ENCODE data around the gene SV2B.
A peak's percentile ranks its signal among the peaks of the same experiment; 100 is the strongest.

Gene SV2B

DNA sequence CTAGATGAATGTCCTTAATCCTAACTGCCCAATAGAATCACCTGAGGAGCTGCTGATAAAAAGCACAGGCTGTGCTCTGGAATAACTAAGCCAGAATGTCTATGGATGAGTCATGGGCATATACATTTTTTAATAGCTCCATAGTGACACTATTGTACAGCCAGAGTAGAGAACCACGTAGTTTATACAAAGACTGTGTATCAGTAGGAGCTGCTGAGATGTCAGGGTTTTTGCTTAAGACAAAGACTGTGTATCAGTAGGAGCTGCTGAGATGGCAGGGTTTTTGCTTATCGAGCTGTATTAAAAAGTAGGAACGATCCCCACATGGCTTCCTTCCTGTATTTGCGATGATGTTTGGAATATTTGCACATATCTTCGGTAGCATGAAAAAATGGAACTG lies 137.4 kb downstream of the SV2B start:
- no peak for DNase-seq

DNA sequence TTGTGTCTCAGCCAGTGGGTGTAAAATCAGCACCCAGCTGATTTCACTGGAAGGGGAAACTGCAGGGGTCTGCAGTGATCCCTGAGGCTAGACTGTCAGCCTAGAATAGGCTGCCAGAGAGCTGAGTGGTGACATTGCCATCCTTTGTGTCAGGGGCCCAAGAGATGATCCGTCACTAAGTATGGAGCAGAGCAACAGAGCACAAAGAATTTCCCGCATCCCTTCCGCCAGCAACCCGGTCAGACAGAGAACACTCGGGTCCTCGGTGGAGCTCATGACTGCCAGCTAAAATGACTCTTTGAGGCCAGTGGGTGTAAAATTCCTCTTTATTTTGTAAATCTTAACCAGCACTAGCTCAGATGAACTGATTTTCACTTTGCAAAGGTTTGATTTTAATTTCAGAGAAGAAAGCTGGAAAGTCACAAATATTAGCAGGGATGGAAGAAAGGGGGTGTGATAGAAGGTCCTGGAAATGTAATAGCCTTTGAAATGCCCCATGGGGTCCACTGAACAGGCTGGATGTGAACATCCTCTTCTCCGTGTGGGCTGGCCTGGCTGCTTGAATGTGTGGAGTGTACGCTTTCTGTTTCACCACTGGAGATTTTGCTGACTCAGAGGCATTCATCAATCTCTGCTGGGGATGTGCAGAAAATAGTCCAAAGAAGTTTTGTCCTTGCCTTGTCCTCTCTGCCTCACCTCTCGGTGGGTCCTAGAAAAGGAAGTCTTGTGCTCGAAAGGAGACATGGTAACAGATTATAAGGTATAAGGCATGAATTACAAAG lies 138.8 kb downstream of the SV2B start:
- DNase-seq: no peak

- peak; percentile 4 for DNase-seq
Observed at GRCh38 chr15:91243826-91244225, 143.8 kb downstream of the SV2B start.

DNA sequence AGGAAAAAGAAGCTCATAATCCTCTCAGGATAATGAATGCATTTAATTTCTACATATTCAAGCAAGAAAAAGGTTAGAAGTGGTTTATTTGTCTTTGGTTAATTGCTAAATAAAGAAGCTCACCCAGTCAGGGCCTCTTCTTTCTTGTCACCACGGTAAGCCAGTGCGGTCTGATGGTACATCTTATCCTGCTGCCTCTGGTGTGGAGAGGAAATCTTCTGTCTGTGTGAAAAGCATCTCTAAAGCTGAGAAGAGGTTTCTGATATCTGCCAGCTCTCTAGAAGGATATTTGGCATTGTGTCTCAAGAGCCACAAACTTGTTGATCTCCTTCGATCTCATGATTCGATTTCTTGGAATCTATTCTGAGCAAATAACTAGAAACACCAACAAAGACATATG lies 144.9 kb downstream of the SV2B start:
- no peak for DNase-seq

DNA sequence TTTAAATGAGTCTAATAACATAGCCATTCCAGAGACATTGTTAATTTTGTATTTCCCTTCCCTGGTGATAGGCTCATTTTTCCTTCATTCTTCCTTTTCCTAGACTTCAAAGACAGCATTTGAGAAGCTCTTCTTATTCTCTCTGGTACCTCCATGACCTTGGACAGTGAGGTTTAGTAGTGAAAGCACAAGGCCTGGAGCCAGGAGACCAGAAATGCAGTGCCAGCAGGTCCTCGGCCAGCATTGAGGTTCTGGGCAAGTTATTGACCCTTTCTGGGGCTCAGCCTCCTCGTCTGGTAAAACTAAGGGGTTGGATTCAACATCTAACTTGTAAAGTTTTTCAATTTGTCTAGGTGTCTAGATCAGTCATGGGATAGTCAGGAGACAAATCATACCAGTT lies 146.9 kb downstream of the SV2B start:
- DNase-seq: no peak

DNA sequence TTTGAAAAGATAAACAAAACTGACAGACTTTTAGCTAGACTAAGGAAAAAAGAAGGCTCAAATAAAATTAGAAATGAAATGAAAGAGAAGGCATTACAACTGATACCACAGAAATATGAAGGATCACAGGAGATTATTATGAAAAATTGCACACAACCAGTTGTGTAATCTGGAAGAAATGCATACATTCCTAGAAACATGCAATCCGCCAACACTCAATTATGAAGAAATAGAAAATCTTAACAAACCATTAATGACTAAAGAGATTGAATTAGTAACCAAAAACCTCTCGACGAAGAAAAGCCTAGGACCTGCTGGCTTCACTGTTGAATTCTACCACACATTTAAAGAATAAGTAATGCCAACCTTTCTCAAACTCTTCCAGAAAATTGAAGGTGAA lies 149.5 kb downstream of the SV2B start:
- DNase-seq: no peak

DNA sequence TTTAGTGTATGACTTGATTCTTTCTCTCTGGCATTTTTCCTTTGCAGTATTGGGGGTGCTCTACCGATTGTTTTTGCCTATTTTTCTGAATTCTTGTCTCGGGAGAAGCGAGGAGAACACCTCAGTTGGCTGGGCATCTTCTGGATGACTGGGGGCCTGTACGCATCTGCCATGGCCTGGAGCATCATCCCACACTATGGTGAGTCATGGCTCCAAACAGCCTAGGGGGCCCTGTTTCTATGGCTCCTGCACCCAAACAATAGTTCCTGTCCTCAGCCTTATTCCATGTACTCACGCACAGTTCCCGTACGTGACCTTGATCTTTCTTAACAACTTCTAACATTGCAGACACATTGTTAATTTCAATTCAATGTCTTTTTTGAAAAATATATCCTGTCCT lies 152.3 kb downstream of the SV2B start:
- no peak for DNase-seq

DNA sequence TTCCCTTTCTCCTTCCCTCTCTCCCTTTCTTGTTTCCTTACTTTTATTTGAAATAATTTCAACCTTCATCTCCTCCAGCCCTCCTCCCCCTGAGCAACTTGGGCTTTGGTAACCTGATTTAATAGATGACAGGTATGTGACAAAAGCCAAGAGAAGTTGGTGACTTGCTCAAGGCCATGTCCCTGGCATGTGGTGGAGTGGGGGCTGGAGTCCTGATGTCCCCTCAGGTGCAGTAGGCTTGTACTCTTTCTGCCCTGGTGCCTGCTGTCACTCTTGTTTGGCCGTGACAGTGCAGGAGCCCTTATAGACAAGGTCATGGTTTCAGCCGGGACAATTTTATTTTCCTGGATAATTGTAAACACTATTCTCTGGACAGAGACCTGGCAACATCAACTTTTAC lies 152.7 kb downstream of the SV2B start:
- DNase-seq: no peak

- no peak for DNase-seq
Observed at GRCh38 chr15:91253605-91254004, 153.5 kb downstream of the SV2B start.

GRCh38 chr15:91254766-91255165 lies 154.7 kb downstream of the SV2B start:
- DNase-seq: no peak

DNA sequence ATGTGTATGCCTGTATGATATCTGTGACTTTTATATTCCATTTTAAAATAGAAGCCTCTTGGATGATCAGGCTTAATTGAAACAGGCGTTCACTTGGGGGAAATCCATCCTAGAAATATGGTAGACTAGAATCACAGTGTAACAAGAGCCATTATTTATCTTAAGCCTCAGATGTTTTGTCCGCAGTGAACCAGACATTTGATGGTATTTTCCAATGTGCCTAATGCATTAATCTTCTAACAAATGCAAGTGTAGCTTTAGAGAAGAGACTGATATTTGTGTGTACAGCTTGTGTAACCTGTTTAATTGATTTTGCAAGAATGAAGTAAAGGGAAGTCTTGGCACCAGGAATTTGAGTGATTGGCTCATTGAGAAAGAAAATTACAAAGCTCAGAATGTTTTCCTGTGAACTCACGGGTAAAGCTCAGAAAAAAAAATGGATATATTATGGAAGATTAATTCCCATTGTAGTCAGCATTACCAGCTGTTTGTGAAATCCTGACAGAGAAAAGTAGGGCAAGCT lies 155.7 kb downstream of the SV2B start:
- no peak for DNase-seq

DNA sequence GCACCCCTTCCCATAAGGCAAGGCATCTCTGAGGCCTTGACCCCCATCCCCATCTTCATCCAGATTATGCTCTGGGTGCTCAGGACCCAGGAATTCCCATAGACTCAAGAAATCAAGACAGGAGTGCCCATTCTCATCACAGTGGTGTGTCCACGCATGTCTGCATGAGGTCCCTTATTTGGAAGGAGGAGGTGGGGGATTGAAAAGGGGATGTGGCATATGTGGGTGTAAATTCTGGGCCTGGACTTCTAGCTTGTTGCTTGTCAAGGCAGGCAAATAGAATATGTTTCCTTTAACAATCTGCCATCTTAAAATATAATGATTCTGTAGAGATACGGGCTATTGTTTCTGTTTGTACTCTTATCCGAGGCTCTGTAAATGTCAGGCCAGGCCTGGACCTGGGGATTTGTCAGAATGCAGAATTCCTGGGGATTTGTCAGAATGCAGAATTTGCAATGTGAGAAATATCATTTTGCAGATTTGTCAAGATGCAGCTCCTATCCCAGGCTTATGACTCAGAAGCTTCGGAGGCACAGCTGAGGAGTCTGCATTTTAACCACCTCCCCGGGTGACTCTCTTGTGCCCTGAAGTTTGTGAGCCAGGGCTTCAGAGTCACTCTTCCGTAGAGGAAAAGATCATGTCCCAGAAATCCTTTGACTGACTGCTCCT lies 157.8 kb downstream of the SV2B start:
- no peak for DNase-seq

- DNase-seq: no peak
Observed at GRCh38 chr15:91258415-91258759, 158.3 kb downstream of the SV2B start.

DNA sequence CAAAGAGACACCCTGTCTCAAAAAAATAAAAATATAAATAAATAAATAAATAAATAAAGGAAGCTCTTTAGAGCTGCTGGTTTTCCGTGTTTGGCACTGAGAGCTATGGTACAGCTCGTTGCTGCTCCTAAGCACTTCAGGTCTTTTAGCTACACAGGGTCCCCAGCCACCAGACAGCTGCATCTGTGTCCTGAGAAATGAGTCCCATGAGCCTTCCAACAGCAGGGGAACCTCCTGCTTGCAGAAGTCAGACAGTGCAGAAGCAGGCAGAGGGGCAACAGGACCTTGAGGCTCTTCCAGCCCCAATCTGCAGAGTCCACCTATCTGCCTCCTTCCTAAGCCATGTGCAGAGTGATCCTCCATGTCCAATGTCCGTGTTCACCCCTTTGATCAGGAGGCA lies 159.0 kb downstream of the SV2B start:
- DNase-seq: no peak

- DNase-seq: no peak
Observed at GRCh38 chr15:91261345-91261744, 161.3 kb downstream of the SV2B start.

GRCh38 chr15:91263632-91264531 lies 163.8 kb downstream of the SV2B start:
- DNase-seq: no peak

DNA sequence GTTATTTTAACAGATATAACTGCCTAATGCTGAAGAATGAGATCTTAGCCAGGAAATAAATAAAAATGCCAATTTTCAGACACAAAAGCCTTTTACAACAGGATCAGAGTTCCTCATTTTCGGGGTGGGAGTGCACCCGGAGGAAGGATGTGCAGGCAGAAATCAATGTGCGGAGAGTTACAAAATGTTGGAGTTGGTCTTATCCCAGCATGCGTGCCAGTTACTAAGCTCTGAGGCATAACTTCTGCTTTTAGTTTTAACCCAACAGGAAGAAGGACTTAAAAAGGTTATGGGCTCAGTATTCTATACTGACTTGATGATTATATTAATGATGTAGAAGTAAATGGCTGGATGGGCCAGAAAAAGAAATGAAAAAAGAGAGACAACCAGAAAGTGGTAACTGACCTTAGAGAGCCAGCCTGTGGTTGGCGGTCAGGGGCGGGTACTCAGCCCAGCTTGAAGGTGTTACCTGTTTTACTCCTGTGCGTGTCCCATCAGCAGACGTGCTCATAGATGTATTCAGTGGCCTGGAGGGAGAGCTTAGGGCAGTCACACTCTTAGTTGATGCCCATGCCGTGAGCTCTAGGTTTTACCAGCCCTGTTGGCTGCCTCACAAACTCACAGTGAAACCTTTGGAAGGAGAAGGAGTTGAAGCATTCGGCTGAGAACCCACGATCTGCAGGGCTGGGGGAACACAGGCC lies 164.7 kb downstream of the SV2B start:
- DNase-seq: no peak

GRCh38 chr15:91265416-91265940 lies 165.4 kb downstream of the SV2B start:
- no peak for DNase-seq

DNA sequence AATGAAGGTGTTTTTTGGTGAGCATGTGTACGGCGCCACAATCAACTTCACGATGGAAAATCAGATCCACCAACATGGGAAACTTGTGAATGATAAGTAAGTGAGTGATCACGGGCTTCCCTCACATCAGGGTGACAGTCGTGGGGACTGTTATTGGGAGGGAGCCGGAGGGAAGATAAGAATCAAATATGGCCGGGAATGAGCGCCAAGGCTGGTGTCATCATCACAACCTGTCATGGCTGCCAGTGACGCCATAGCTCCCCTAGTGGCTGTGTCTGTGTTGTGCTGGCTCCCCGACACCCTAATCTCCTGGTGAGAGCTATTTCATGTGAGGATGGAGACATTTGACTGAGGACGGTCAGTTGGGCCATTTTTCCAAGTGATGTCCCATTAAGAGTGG lies 168.5 kb downstream of the SV2B start:
- no peak for DNase-seq

- DNase-seq: no peak
Observed at GRCh38 chr15:91270747-91271146, 170.7 kb downstream of the SV2B start.

- peak; percentile 40 for DNase-seq
Observed at GRCh38 chr15:91271565-91272153, 171.6 kb downstream of the SV2B start.

DNA sequence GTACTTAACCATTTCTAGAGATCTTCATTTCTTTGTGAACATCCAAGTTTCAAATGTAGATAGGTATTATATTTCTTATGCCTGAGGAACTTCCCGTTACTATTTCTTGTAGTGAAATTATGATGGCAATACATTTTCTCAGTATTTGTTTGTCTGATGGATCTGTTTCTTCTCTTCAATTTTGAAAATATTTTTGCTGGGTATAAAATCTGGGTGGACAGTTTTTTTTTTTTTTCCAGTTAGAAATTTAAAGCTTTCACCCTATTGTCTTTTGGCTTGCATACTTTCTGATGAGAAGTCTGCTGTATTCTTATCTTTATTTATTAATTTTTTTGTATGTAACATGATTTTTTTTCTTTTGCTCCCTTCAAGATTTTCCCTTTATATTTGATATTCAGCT lies 175.8 kb downstream of the SV2B start:
- DNase-seq: no peak
